Left renal pelvis (tissue), 4 donors: ENCODE results near the gene DVL3. TPM values are rescaled to one million over a fixed set of nuclear protein-coding genes. Genes with fewer than 3 reads are reported as not detected.
A peak's percentile ranks its signal among the peaks of the same experiment; 100 is the strongest.
"Not testable (repeated sequence)": the region's sequence is repeated elsewhere in the genome, so short reads cannot be mapped to it uniquely, and the experiment has no call there.

Experiments
- DNase-seq, 4 donors: peaks; one replicate each; pipeline ENCODE4 v3.0.0-alpha.2; 2013; ENCODE audit warnings: low read depth in 4 of 4, low spot score in 3 of 4
- polyA plus RNA-seq, 4 donors: library from polyadenylated mRNA; unstranded; fragments of 120-200 nt; gene quantifications; one replicate each; pipeline ENCODE4 v1.2.1, GENCODE V29; 2013; ENCODE audit not compliant: insufficient read length in 4 of 4

DVL3 gene
- polyA plus RNA-seq, 4 donors, result 61.4 to 91.9 (median 81.3) TPM

DNA sequence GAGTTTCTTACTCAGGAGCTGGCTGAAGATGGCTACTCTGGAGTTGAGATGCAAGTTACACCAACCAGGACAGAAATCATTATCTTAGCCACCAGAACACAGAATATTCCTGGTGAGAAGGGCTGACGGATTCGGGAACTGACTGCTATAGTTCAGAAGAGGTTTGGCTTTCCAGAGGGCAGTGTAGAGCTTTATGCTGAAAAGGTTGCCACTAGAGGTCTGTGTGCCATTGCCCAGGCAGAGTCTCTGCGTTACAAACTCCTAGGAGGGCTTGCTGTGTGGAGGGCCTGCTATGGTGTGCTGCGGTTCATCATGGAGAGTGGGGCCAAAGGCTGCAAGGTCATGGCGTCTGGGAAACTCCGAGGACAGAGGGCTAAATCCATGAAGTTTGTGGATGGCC is 5.4 kb upstream of the DVL3 start:
- not testable (repeated sequence) for DNase-seq

DNA sequence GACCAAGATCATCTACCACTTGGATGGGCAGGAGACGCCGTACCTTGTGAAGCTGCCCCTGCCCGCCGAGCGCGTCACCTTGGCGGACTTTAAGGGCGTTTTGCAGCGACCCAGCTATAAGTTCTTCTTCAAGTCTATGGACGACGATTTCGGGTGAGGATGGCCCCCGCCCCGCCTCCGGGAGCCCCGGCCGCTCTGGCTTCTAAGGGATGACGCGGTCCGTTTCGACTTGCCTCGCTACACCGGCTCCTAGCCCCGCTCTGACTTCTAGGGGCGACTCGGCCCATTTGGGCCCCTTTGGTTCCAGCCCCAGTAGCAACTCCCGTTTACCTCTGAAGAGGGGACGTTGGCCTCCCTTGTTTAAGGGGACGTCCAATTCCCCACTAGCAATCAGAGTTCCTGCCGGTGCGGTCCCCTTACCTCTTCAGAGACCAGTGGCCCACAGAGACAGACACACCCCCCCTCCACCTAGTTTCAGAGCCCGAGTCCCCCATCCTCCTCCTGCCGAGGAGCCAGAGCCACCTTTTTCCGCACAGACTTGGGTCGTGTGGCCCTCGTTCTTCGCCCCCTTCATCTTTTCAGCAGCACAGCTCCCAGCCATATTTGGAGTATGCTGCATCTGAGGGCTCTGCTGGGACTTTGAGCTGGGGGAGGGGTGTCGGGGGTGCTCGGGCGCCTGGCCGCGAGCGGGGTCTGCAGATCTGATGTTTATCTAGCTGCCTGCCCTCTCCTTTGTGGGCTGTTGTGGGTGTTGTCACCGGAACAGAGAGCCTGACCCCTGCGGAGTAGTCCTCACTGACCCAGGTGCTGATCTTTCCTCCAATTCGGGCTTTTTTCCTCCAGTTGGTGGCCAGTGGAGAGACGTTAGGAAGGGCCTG is 706 bp downstream of the DVL3 start:
- no peak for DNase-seq

DNA sequence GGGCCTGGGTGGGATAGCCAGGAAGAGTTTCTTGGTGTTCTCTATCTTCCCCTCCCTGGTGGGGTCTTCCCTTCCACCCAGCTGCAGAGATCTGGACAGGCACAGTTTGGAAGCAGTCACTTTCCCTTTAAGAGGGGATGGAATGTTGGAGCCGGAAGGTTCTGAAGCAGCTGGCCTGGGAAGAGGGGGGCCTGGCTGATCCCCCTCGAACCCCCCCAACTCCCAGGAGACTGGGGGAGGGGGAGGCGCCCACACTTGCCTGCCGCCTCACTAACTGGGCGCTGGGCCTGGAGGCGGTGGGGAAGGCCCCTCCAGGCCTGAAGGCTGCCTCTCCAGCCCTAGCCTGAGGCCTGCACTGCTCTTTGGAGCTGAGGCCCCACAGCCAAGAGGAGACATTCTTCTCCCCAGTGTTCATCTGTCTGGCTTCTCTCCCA is 1.4 kb downstream of the DVL3 start:
- peak in 1 of 4 donors; percentile 46 for DNase-seq

DNA sequence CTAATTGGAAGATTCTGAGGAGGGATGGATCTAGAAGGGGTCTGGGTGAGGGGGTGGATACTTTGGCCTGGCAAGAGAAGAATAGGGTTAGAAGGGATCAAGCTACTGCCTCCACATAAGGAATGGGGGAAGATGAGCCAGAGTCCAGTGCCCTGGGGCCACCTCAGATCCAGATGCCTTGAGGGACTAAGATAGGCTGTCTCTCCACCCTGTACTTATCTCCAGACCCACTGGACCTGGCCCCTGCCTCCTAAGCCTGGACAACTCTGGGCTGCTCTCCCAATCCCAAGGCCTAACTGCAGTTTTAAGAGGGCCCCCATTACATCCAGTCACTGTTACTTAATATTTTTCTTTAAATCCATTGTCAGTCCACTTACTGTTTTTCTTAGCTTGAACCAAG is 2.0 kb downstream of the DVL3 start:
- no peak for DNase-seq

DNA sequence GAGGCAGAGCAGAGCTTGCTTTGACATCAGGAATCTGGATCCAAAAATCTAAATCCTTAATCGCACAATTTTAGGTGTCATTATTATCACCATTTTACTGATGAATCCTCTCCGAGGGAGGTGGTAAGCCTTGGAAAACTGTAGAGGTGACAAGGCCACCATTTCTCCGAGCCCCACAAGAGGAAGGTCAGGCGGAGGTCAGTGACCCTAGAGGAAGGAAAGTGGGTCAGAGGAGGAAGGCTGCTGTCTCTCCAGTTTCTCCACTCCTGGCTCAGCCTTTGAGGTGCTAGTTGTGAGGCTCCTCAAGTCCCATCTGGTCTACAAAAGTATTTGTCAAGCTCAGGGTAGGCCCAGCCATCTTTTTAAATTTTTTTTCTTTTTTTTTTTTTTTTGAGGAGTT is 3.2 kb downstream of the DVL3 start:
- DNase-seq, result no peak

DNA sequence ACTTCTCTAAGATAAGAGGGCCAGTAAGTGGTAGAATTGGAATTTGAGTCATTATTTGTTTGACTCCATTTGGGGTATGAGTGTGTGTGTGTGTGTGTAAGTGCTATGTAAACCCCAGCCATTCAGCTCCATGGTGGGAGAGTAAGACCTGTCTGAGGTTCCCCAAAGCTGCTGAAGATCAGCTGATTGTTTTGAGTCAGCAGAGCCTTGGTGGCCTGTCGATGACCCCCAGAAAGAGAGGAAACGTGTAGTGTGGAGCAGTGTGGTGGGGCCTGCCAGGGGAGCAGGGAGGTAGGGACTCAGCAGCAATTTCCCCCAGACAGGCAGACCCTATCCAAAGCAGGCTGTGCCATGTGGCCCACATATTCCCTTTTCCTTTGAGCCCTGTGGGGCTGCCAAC is 5.3 kb downstream of the DVL3 start:
- DNase-seq, result no peak

DNA sequence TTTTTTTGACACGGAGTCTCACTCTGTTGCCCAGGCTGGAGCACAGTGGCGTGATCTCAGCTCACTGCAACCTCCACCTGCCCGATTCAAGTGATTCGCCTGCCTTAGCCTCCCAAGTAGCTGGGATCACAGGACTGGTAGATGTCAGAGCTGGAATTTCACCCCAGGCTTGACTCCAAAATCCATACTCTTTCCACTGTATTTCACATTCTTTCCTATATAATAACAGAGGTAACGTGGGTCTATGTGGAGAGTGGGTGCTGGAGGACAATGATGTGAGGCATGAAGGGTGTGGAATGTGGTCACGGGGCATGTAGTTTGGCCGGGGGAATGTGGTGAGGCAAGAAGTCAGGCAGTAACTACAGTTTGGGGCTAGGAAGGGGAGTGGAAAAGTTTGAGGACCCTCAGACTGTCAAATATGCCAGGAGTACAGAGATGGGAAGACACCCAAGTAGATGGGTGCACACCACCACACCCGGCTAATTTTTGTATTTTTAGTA is 7.4 kb downstream of the DVL3 start:
- DNase-seq, result not testable (repeated sequence)

DNA sequence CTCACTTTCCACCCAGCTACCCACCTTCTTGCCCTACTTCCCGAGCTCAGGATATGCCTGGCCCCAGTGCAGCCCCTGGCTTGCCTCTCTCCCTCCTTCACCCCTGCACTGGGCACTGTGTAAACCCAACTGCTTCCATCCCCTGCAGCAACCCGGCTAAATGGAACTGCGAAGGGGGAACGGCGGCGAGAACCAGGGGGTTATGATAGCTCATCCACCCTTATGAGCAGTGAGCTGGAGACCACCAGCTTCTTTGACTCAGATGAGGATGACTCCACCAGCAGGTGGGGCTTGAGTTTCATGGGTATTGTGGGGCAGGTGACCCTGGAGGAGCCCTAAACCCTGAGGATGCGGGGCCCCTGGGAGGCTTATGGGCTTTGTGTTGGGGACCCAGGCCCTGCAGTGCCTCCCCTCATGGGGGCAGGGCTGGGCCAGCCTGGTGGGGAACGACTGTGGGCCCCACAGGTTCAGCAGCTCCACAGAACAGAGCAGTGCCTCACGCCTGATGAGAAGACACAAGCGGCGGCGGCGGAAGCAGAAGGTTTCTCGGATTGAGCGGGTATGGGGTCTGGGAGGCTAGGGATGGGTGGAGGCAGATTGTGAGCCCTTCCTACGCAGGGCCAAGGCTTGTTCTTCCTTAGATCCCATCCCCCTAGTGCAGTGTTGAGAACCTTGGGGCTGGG is 9.6 kb downstream of the DVL3 start:
- no peak for DNase-seq

DNA sequence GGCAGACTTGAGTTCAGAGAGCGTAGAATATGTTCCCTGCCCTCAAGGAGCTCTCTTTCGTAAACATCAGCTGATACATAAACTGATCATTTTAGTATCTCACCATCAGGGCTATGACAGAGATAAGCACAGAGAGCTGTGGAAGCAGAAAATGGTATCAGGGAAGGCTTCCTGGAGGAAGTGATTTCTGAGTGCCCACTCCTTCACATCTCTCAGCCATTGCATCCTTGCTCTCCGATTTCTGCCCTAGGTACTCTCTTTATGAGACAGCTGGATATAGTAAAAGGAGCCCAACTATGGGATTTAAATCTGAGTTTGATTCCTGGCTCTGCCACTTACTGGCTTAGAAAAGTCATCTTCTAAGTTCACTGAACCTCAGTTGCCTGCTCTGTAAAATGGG is 10.4 kb downstream of the DVL3 start:
- DNase-seq, result no peak

DNA sequence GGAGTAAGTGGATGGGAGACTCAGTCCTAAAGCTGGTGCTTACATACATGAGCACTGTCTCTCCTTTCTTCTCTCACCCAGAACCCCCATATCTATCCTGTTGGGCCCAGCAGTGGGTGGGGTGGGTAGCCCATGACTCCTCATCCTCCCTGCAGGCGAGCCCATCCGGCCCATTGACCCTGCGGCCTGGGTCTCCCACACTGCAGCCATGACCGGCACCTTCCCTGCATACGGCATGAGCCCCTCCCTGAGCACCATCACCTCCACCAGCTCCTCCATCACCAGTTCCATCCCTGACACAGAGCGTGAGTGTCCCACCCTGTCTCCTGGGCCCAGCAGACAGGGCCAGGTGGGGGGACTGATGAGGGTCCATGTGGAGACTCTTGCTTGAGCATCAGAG is 11.5 kb downstream of the DVL3 start:
- no peak for DNase-seq

DNA sequence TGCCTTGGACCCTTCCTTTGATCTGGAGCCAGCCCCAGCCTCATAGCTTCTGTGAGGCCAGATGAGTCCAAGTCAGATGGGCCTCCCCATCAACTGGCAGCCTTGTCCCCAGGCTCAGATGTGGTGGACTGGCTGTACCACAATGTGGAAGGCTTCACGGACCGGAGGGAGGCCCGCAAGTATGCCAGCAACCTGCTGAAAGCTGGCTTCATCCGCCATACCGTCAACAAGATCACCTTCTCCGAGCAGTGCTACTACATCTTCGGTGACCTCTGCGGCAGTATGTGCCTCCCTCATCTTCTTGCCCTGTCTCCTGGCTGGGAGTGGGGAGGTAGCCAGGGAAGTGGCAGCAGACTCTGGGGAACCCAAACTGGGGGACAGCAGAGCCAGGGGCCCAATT is 12.6 kb downstream of the DVL3 start:
- DNase-seq, result no peak

DNA sequence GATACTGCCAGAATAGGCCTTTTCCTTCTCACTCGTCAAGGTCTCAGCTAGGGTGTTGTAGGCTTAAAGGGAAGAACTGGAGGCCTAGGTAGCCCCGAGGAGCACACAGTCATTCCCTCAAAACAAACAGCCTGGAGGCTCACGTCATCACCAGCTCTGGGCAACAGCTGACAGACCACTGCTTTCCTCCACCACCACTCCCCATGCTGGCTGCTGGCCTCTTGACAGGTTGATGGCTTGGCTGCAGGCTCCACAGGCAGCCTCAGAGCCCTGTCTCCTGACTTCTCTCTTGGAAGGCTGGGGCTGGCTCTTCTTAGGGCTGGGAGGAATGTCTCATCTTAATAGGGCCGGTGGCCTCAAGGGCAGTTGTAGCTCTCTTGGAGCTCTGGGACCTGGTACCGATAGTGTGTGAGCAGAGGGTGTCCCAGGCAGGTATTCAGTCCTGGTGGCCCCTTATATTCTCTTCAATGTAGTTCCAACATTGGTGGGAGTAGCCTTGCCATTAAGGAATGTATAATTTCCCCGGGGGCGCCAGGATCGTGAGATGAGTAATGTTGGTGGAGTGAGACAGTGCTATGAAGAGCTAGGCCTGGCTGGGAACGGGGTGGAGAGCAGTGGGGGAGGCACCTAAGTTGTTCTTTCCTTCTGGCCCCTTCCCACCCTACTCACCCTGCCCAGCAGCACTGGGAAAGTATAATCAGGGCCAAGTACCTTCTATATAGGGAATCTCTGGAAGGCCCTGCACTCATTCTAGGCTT is 13.4 kb downstream of the DVL3 start:
- DNase-seq, result no peak

DNA sequence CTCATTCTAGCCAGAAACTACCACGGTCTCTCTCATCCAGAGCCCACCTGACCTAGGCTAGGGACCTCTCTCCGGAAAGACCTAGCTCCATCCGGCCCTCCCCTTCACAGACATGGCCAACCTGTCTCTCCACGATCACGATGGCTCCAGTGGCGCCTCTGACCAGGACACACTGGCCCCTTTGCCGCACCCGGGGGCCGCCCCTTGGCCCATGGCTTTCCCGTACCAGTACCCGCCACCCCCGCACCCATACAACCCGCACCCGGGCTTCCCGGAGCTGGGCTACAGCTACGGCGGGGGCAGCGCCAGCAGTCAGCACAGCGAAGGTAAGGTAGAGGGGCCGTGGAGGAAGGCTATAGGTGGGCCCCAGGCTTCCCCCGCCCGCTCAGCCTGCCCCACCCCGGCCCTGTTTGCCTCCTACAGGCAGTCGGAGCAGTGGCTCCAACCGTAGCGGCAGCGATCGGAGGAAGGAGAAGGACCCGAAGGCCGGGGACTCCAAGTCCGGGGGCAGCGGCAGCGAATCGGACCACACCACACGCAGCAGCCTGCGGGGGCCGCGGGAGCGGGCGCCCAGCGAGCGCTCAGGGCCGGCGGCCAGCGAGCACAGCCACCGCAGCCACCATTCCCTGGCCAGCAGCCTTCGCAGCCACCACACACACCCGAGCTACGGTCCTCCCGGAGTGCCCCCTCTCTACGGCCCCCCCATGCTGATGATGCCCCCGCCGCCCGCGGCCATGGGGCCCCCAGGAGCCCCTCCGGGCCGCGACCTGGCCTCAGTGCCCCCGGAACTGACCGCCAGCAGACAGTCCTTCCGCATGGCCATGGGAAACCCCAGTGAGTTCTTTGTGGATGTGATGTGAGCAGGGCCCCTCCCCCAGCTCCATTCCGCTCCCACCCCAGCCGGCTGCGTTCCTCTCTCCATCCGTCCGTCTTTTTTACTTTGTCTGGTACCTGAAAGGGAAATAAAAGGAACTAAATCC is 15.0 kb downstream of the DVL3 start:
- DNase-seq, result no peak

DNA sequence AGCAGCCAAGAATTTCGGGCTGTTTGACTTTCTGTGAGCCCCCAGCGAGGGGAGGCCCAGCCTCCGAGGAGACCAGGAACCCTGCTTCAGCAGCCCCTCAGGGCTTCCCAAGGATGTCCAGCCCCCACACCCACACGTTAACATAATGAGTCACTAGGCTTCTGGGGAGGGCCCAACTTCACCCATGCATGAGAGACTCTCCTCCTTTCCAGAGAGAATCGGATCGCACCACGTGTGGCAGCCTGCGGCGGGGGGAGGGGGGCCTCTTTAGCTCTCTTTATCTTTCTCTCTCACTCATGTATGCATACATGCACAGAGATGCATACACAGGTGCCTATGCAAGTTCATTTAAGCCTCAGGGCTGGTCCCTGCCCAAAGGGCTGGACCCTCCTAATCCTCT is 16.4 kb downstream of the DVL3 start:
- DNase-seq, result no peak

DNA sequence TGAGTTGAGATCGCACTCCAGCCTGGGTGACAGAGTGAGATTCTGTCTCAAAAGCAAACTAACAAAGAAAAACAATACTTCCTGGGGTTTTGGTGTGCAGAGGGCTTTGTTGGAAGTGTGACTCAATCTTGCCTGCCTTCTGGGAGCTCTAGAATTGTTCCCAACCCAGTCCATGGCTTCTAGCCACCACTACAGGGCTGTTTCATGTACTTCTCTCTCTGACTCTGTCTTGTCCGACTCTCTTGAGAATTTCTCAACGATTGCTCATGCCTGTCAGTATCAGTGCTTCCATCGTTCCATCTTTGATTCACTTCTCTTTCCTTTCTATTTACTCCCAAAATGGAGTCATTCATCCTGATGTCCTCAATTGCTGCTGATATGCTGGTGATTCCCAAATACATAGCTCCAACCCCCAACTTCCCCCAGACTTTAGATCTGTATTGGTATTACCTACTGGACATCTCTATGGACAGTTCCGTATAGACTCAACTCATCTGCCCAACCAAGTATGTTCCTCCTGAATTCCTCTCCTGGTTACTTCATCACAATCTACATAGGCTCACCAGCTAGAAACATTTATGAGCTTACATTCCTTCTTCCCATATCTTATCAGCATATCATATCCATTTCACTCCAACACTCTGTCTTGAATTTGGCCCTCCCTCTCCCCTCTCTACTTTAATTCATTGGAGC is 17.6 kb downstream of the DVL3 start:
- no peak for DNase-seq

DNA sequence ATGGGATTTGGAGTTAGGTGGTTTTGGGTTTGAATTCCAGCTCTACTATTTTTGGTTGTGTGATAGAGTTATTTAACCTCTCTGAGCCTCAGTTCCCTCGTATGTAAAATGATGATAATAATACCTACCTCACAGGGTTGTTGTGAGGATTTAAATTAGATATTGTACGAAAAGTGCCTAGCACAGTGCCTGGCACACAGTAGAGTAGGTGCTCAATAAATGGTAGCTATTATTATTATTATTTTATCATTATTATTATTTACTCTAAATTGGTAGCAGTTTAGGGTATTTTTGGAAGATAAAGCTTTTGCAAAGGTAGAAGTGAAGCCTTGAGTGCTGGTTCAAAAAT is 18.2 kb downstream of the DVL3 start:
- DNase-seq, result no peak

DNA sequence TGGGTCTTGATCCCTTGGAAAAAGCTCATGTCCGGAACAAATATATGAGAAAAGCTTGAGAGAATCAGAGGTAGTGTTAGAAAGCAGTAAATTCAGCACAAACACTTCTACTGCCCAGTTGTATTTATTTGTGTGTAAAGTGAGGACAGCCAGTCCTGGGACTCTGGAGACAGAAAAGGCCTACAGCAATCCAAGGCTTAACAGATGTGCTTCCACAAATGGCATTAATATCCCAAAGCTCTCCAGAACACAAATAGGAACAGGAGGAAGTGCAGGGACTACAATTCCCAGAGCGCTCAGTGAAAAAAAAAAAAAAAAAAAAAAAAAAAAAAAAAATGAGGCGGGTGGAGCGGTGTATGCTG is 19.1 kb downstream of the DVL3 start:
- no peak for DNase-seq

DNA sequence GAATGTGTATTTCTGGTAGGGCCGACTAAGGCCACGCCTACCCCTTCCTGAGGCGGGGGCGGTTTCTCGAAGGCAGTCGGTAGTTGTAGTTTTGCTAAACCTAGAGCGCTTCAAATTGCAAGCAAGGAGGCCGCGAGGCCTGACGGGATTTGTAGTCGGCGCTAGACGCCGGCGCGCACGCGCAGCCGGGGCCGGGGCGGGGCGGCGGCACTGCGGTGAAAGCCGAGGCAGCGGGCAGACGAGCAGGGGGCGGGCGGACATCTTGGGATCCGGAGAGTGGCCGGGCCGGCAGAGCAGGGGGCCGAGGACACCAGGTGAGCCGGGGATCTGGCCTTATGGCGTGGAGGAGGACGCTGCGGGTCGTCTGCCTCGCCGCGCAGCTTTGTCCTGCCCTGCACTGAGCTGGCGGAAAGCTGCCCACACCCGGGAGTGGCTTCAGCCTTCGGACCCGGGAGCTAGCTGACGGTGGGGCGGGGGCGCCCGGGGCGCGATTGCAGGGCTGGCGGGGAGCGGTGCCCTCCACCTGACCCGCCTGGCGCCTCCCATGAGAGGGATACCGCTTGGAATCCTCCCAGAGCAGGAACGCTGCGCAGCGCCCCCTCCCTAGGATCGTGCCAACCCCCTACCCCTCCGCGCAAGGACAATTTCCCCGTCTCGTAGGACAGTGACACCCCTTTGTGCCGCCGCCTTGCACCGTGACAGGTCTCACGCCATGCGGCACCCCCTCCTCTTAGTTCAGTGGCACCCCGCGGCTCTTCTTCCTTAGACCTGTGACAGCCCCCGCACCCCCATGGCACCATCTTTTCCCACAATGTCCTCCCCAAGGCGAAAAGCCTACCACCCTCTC is 19.7 kb downstream of the DVL3 start, which contains the start of gene AP2M1:
Gene AP2M1, plus strand, starts transcription at position 210 of the 847 bp plus-strand sequence. CDS start 2,139 bp downstream, outside the sequence.
- DNase-seq, result peak; percentile 96 to 98 (median 97)

DNA sequence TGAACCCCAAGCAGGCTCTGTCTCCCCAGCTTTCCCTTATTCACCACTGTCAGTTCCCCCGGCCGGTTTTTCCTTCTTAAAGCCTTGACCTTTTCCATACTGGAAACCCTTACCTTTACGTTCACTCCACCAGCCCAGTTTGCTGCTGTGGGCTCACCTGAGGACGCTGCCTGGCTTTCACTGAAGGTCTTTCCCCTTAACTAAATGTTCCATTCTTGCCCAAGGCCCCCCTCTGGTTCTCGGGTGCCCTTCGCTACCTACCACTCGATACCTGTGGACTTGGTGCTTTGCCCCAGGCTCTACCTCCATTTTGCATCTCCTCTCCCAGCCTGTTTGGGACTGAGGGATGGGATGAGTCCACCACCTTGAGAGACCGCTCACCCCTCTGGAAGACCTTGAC is 20.3 kb downstream of the DVL3 start:
- no peak for DNase-seq
